Endodermal cell (in vitro differentiated cells): ENCODE data around the gene GPT2. TPM values are rescaled to one million over a fixed set of nuclear protein-coding genes. Genes with fewer than 3 reads are reported as not detected.

Source experiments
- DNase-seq: peaks from one replicate; pipeline ENCODE4 v3.0.0-alpha.2; 2017
- H3K27ac ChIP-seq: 2 replicates; pipeline ENCODE4 v1.5.1; 2013; ENCODE audit warnings: mild to moderate bottlenecking, low read depth, low read length, moderate library complexity
- H3K27me3 ChIP-seq: 2 replicates; pipeline ENCODE4 v1.6.1; 2013; ENCODE audit warnings: mild to moderate bottlenecking, low read length, moderate library complexity; ENCODE audit not compliant: insufficient read depth, control insufficient read depth, poor library complexity, severe bottlenecking
- H3K36me3 ChIP-seq: 2 replicates; pipeline ENCODE4 v1.7.0; 2013; ENCODE audit warnings: mild to moderate bottlenecking, low read length, moderate library complexity; ENCODE audit not compliant: control insufficient read depth, insufficient read depth
- H3K4me1 ChIP-seq: one replicate; pipeline ENCODE4 v1.7.0; 2013; ENCODE audit warnings: low read length; ENCODE audit not compliant: control insufficient read depth, insufficient read depth
- H3K4me3 ChIP-seq: 2 replicates; pipeline ENCODE4 v1.5.1; 2013; ENCODE audit warnings: mild to moderate bottlenecking, low read length, moderate library complexity
- H3K9ac ChIP-seq: 2 replicates; pipeline ENCODE4 v1.6.1; 2013; ENCODE audit warnings: mild to moderate bottlenecking, low read length, moderate library complexity; ENCODE audit not compliant: poor library complexity, severe bottlenecking; ENCODE audit errors: extremely low read depth
- H3K9me3 ChIP-seq: 2 replicates; pipeline ENCODE4 v1.6.1; 2013; ENCODE audit warnings: mild to moderate bottlenecking, low read length, moderate library complexity; ENCODE audit not compliant: control insufficient read depth
- H3K27ac Mint-ChIP-seq: 2 replicates; pipeline ENCODE4 v1.8.0; 2020; ENCODE audit warnings: mixed read lengths
- H3K27me3 Mint-ChIP-seq: 2 replicates; pipeline ENCODE4 v1.8.0; 2021; ENCODE audit warnings: mild to moderate bottlenecking, mixed read lengths; ENCODE audit not compliant: insufficient read depth
- H3K36me3 Mint-ChIP-seq: 2 replicates; pipeline ENCODE4 v1.8.0; 2020; ENCODE audit warnings: low read depth, mixed read lengths
- H3K4me1 Mint-ChIP-seq: 2 replicates; pipeline ENCODE4 v1.8.0; 2020; ENCODE audit warnings: mixed read lengths
- H3K4me3 Mint-ChIP-seq: 2 replicates; pipeline ENCODE4 v1.8.0; 2020; ENCODE audit warnings: mild to moderate bottlenecking, moderate library complexity, mixed read lengths
- H3K9me3 Mint-ChIP-seq: 2 replicates; pipeline ENCODE4 v1.8.0; 2020; ENCODE audit warnings: mild to moderate bottlenecking, mixed read lengths
- CTCF ChIP-seq: fragments of 200-600 bp; sonication (generic); conservative IDR thresholded peaks from 2 replicates; pipeline ENCODE4 v1.5.0; 2021; ENCODE audit warnings: antibody characterized with exemption, mild to moderate bottlenecking
- WGBS, 2 experiments: methylation state at CpG; one replicate each; pipeline versions ENCODE4 v1.1.5 to v1.1.7; 2013; ENCODE audit warnings: missing lambda C conversion rate in 2 of 2, mixed read lengths in 1 of 2; ENCODE audit not compliant: insufficient coverage in 1 of 2, insufficient read length in 1 of 2; 5-methylcytosine and 5-hydroxymethylcytosine counted together
- total RNA-seq, 2 donors: library from RNA; stranded (reverse); fragmentation: NEBNext Ultra II Directional in 1 of 2; extraction: Animal tissue kit (Norgen Biotek cat#: 25700) in 1 of 2; gene quantifications; 2 replicates in 1 of 2; 3 replicates in 1 of 2; pipeline ENCODE4 v1.2.1, GENCODE V29; 2021

Gene GPT2
- total RNA-seq, 2 donors from 2014 or later: 44.1 to 65.5 TPM

- H3K4me1 Mint-ChIP-seq: peaks cover 20% of the 10 kb centered on the region
- peaks cover 83% of the 10 kb centered on the region for H3K36me3 ChIP-seq
Measured at GRCh38 chr16:46968063-46968435, 83.9 kb downstream of the GPT2 start.

GRCh38 chr16:46970089-46970488 lies 85.9 kb downstream of the GPT2 start:
- Histone ChIP-seq H3K27me3 (no peaks in the 10 kb centered on the region), H3K4me3 (no peak overlapping the region), H3K9ac (no peak overlapping the region), H3K4me1 (peaks cover 3% of the 10 kb centered on the region), H3K36me3 (peaks cover 66% of the 10 kb centered on the region), H3K9me3 (no peaks in the 10 kb centered on the region), H3K27ac (no peak overlapping the region)
- 86 to 95% methylated on average over 2 of the region's 2 CpGs for WGBS, 2 experiments
- no peak overlapping the region for H3K27ac Mint-ChIP-seq
- no peaks in the 10 kb centered on the region for H3K9me3 Mint-ChIP-seq
- H3K27me3 Mint-ChIP-seq: no peaks in the 10 kb centered on the region
- peaks cover 22% of the 10 kb centered on the region for H3K4me1 Mint-ChIP-seq
- no peak for TF ChIP-seq CTCF
- H3K36me3 Mint-ChIP-seq: peaks cover 56% of the 10 kb centered on the region
- H3K4me3 Mint-ChIP-seq: no peak overlapping the region
- DNase-seq: no peak

More at GRCh38 chr16:46968063-46968435, 83.9 kb downstream of the GPT2 start:
- Mint-ChIP-seq H3K4me3 (no peak overlapping the region), H3K36me3 (peaks cover 73% of the 10 kb centered on the region), H3K27me3 (no peaks in the 10 kb centered on the region), H3K27ac (no peak overlapping the region), H3K9me3 (no peaks in the 10 kb centered on the region)
- H3K4me3 ChIP-seq: no peak overlapping the region
- 97 to 100% methylated on average over 2 of the region's 2 CpGs for WGBS, 2 experiments
- DNase-seq: no peak
- H3K27me3 ChIP-seq: no peaks in the 10 kb centered on the region
- H3K9ac ChIP-seq: no peak overlapping the region
- no peaks in the 10 kb centered on the region for H3K9me3 ChIP-seq
- H3K4me1 ChIP-seq: no peaks in the 10 kb centered on the region
- H3K27ac ChIP-seq: no peak overlapping the region
- TF ChIP-seq CTCF: no peak

- WGBS, 2 experiments: 96 to 100% methylated on average over 1 to 6 of the region's 7 CpGs
- no peak overlapping the region for H3K27ac ChIP-seq
- no peaks in the 10 kb centered on the region for H3K27me3 ChIP-seq
- peaks cover 3% of the 10 kb centered on the region for H3K4me1 ChIP-seq
- H3K27ac Mint-ChIP-seq: peak overlapping the region; percentile 32
- H3K9me3 Mint-ChIP-seq: no peaks in the 10 kb centered on the region
- TF ChIP-seq CTCF: no peak
- peaks cover 55% of the 10 kb centered on the region for H3K36me3 ChIP-seq
- peak overlapping the region; percentile 87 for H3K4me3 Mint-ChIP-seq
- DNase-seq: no peak
- H3K27me3 Mint-ChIP-seq: no peaks in the 10 kb centered on the region
- H3K9me3 ChIP-seq: no peaks in the 10 kb centered on the region
- peaks cover 48% of the 10 kb centered on the region for H3K36me3 Mint-ChIP-seq
- no peak overlapping the region for H3K4me3 ChIP-seq
- H3K9ac ChIP-seq: no peak overlapping the region
- peaks cover 22% of the 10 kb centered on the region for H3K4me1 Mint-ChIP-seq
Measured at GRCh38 chr16:46971271-46971670, 87.1 kb downstream of the GPT2 start.
